Measurements from ENCODE around the gene FBXO24. TPM values are rescaled to one million over a fixed set of nuclear protein-coding genes. Genes with fewer than 3 reads are reported as not detected.

FBXO24 gene
- total RNA-seq, 4 donors from 2014 or later: 2.9 to 4.9 TPM; not detected in 2

- H3K9me3 ChIP-seq: no peaks in the 10 kb centered on the region
- TF ChIP-seq POLR2A (IDR thresholded peaks at IDR 0.05): peak in 1 of 2 donors; percentile 24
- peak in 2 of 4 experiments; percentile 23 to 26 for TF ChIP-seq CTCF (IDR thresholded peaks at IDR 0.05)
- intact Hi-C loops (cut with DNase I; ENCODE audit: low total_unique reads): no loop called here
- peak in 1 of 2 donors; percentile 30 for DNase-seq
- peak overlapping the region in 1 of 2 donors; percentile 16 for H3K4me3 ChIP-seq
- peaks cover 0 to 3% of the 10 kb centered on the region in 2 donors for H3K27me3 ChIP-seq
- no peaks in the 10 kb centered on the region for H3K36me3 ChIP-seq
- peaks cover 0 to 4% of the 10 kb centered on the region in 2 donors for H3K4me1 ChIP-seq
- H3K27ac ChIP-seq: no peak overlapping the region
Measured at GRCh38 chr7:100632951-100633717, 47.0 kb downstream of the FBXO24 start.

- no peak for TF ChIP-seq POLR2A (IDR thresholded peaks at IDR 0.05)
- no peak for TF ChIP-seq CTCF (IDR thresholded peaks at IDR 0.05)
- Histone ChIP-seq H3K36me3 (no peaks in the 10 kb centered on the region), H3K27ac (no peak overlapping the region), H3K4me1 (no peaks in the 10 kb centered on the region), H3K9me3 (no peaks in the 10 kb centered on the region), H3K4me3 (no peak overlapping the region), H3K27me3 (no peaks in the 10 kb centered on the region)
- intact Hi-C loops (cut with DNase I; ENCODE audit: low total_unique reads): no loop called here
- DNase-seq: no peak
Measured at GRCh38 chr7:100639995-100640516, 53.9 kb downstream of the FBXO24 start.

- Histone ChIP-seq H3K4me3 (no peak overlapping the region), H3K4me1 (no peaks in the 10 kb centered on the region), H3K27ac (no peak overlapping the region), H3K27me3 (no peaks in the 10 kb centered on the region), H3K36me3 (no peaks in the 10 kb centered on the region), H3K9me3 (no peaks in the 10 kb centered on the region)
- intact Hi-C loops (cut with DNase I; ENCODE audit: low total_unique reads): no loop called here
- TF ChIP-seq POLR2A (IDR thresholded peaks at IDR 0.05) (no peak), CTCF (IDR thresholded peaks at IDR 0.05) (no peak)
- no peak for DNase-seq
Measured at GRCh38 chr7:100640517-100641440, 54.7 kb downstream of the FBXO24 start.

GRCh38 chr7:100641463-100641859 is 55.3 kb downstream of the FBXO24 start, which contains the start of gene TFR2:
Gene TFR2, minus strand, starts transcription at chr7:100641552. Its CDS starts 43 bp downstream, at chr7:100641509.
- intact Hi-C loops (cut with DNase I; ENCODE audit: low total_unique reads): no loop called here
- no peaks in the 10 kb centered on the region for H3K9me3 ChIP-seq
- H3K36me3 ChIP-seq: no peaks in the 10 kb centered on the region
- TF ChIP-seq POLR2A (IDR thresholded peaks at IDR 0.05) (no peak), CTCF (IDR thresholded peaks at IDR 0.05) (no peak)
- no peak for DNase-seq
- H3K27ac ChIP-seq: no peak within 1 kb of the TSS
- H3K27me3 ChIP-seq: no peaks in the 10 kb centered on the region
- no peak within 1 kb of the TSS for H3K4me3 ChIP-seq
- no peaks in the 10 kb centered on the region for H3K4me1 ChIP-seq
